SK-N-SH treated with all-trans-retinoic acid at 6 μM for 48 hours (cell line): Measurements from ENCODE around the gene CCDC188.
A peak's percentile ranks its signal among the peaks of the same experiment; 100 is the strongest.

Experiments
- ISL1 ChIP-seq: fragments of 250-450 bp; sonication (Bioruptor Pico); IDR thresholded peaks from 2 replicates; pipeline ENCODE4 v2.1.2; 2022; ENCODE audit warnings: mild to moderate bottlenecking, moderate library complexity
- PATZ1 ChIP-seq: fragments of 250-450 bp; sonication (Bioruptor Pico); IDR thresholded peaks from 2 replicates; pipeline ENCODE4 v1.8.0; 2020; ENCODE audit warnings: mild to moderate bottlenecking, moderate library complexity, borderline replicate concordance
- ZFP3 ChIP-seq: fragments of 250-450 bp; sonication (Bioruptor Pico); IDR thresholded peaks from 2 replicates; pipeline ENCODE4 v1.5.0; 2020; ENCODE audit warnings: mild to moderate bottlenecking, moderate library complexity
- ZFP30 ChIP-seq: fragments of 450-650 bp; formaldehyde crosslinking; IDR thresholded peaks from 2 replicates; pipeline ENCODE4 v1.5.0; 2022; ENCODE audit warnings: mild to moderate bottlenecking, moderate library complexity

GRCh38 chr22:20130731-20131596 lies 19.9 kb downstream of the CCDC188 start:
- 0 out of 2 replicates have a peak, but pooled peaks have one; percentile 32 for TF ChIP-seq PATZ1 (CRISPR knock-in tag)
- TF ChIP-seq ISL1 (CRISPR knock-in tag), result no peak
- TF ChIP-seq ZFP3, result no peak
- no peak for TF ChIP-seq ZFP30 (CRISPR knock-in tag)
